GM18502 (cell line): ENCODE results near the gene FBN3.
"Not testable (repeated sequence)": the region's sequence is repeated elsewhere in the genome, so short reads cannot be mapped to it uniquely, and the experiment has no call there.

ENCODE experiments used
- ATAC-seq: cut with Tn5 transposase; IDR thresholded peaks from one replicate; pipeline ENCODE4 v1.9.1; 2021; ENCODE audit warnings: mild to moderate bottlenecking; ENCODE audit not compliant: unreplicated experiment, poor library complexity

FBN3 gene

DNA sequence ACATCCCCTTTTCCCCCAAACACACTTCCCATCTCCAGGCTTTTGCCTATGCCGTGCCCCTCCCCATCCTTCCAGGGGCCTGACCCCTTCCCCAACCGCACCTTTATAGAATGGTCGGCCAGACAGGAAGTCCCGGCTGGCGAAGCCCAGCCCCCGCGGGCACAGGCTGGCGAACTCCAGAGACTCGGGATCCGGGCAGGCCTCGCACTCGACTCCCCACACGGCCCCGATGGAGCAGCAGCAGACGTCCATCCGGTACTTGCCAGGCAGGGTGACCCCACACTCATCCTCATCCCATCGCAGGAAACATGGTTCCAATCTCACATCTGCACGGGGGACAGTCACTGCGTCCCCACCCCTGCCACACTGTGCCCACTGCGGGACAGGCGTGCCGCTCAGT, 25.7 kb downstream of the FBN3 start:
- ATAC-seq = no peak

DNA sequence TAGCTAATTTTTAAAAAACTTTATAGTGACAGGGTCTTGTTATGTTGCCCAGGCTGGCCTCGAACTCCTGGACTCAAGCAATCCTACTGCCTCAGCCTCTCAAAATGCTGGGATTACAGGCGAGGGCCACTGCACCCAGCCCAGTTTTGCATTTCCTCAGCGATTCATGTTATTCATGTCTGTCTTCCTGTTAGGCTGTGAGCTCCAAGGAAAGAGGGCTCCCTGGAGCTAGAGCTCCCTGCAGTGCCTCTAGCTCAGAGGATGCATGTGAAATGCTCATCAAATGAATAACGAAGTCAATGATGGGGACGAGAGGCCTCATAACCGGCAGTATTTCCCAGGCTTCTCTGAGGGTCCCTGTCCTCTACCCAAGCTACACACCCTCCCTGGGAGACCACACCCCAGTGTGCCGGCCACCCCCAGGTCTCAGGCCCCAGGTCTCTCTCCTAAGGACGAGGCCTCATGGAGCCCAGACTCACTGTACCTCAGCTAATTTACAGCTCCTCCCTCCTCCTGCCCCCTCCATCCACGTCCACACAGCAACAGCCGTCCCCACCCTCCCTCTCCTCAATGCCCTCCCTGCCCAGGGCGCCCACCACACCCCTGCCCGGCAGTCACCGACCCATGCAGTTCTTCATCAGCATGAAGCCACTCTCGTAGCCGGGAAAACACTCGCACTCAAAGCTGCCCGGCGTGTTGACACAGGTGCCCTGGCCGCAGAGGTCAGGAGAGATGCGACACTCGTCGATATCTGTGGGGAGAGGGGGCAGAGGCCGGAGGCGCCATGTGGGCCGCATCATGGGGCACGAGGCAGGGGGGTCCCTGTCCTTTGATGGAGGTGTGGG, 28.5 kb downstream of the FBN3 start:
- no peak for ATAC-seq

DNA sequence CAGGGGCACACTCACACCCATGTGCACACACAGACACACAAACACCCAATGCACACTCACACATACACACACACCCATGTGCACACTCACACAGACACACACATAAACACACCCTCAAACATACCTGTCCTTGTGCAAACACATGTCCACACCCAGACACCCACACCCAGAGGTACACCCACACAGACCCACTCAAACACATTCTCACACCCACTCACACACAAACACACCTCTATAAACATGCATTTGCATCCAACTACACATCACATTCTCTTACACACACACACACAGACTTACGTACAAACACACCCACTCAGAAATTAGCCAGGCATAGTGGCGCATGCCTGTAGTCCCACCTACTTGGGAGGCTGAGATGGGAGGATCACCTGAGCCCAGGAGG, 31.4 kb downstream of the FBN3 start:
- ATAC-seq = no peak

DNA sequence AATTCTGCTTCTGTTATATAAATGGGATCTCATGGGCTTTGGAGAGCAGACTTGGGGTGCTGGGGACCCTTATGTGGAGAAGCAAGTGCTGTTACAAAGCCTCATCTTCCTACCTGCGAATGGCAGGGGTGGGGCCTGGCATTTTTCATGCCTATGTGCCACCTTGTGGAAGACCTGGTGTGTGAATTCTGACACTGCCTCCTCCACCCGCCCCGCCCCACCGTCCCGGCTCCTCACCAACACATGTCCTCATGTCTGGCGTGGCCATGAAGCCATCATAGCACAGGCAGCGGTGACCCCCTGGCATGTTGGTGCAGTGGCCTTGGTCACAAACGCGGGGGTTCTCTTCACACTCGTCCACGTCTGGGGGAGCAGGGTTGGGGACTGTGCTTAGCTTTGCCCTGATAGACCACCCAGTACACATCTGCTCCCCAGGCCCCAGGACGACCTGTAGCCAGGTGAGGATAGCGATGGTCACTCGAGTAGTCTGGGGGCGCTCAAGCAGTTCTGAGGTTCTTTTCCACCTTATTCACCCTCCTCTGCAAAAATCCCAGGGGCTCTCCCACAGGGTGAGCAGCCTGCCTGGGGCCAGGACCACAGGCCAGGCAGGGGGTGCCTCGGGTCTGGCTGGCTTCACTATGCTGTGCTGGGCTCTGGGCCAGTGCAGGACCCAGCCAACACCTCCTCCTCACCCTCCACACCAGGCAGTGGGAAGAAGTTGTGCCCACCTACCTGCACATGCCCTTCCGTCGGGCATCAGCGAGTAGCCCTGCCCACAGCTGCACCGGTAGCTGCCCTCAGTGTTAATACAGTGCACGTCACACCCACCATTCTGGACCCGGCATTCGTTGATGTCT, 32.7 kb downstream of the FBN3 start:
- no peak for ATAC-seq

DNA sequence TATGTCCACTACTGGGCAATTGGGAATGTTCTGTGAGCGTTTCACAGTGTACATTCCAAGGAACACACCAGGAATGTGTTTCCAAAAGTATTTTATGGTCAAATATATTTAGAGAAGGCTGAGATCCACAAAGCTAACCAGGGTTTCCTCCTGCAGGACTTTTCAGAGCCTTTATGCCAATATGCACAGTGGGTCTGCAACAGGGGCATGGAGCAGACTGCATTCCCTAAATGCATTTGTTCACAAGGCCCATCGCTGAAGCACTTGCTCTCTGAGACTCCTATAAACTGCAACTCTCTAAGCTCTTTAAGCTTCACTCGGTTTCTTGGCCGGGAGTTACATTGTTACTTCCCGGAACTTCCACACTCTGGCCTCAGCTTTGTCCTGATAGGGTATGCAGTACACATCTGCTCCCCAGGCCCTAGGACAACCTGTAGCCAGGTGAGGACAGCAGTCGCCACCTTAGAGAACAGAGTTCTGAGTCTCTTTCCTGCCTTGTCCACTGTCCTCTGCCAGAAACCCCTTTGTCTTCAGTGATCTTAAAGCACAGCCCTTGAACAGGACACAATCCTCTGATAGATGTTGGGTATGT, 33.5 kb downstream of the FBN3 start:
- no peak for ATAC-seq

DNA sequence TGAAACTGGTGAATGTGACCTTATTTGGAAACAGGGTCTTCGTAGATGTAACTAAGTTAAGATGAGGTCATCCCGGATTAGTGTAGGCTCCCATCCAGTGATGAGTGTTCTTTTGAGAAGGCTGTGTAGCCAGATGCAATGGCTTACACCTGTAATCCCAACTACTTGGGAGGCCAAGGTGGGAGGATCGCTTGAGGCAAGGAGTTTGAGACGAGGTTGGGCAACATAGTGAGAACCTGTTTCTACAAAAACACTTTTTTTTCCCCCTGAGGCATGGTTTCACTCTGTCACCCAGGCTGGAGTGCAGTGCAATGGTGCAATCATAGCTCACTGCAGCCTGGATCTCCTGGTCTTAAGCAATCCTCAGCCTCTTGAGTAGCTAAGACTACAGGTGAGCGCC, 36.4 kb downstream of the FBN3 start:
- ATAC-seq = no peak

DNA sequence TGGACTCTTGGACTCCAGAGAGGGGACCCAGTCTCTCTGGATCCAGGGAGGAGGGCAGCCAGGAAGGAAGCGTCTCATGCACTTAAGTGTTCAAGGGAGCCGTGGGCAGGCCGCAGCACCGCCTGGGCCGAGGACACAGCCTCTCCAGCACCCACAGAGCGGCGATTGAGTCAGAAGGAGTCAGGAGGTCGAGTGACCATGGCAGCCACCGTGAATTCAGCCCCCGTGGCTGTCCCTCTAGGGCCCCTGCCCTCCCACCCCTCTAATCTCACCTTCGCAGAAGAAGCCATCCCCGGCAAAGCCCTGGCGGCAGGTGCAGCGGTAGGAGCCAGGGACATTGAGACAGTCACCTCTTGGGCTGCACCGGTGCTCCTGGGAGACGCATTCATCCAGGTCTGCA, 38.0 kb downstream of the FBN3 start:
- ATAC-seq = no peak

DNA sequence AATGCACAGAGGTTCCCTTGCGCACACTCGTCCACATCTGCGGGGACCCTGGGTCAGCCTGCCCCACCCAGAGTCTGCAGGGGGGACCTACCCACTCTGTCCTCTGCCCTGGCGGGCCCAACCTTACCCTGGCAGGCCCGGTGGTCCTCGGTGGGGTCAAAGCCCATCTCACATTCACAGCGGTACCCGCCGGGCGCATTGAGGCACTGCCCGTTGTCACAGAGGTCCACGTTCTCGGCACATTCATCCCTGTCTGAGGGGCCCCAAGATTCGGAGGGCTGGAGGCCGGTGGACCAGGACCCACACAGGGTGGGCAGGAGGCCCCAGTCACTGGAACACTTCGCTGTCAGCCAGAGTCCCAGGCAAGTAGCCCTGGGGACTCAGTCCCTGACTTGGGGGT, 38.5 kb downstream of the FBN3 start:
- ATAC-seq = no peak

DNA sequence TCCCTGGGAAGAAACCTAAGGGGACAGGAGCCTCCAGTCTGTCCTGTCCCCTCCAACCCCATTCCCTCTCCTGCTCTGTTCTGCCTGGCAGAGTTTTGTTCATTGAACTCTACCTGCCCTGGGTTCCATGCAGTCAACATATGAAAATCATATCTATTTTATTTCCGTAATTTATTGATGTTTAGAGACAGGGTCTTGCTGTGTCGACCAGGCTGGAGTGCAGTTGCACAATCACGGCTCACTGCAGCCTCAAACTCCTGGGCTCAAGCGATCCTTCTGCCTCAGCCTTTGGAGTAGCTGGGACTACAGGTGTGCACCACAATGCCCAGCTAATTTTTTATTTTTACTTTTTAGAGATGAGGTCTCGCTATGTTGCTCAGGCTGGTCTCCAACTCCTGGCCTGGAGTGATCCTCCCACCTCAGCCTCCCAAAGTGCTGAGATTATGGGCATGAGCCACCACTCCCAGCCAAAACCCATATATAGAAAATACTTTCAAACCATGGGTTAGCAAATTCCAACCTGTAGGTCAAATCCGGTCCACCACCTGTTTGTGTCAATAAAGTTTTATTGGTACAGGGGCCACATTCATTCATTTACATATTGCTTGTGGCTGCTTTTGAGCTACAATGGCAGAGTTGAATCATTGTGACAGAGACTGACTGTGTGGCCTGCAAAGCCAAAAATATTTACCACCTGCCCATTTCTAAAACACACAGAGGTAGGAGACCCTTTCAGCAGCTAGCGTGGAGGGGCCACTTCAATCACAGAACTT, 39.3 kb downstream of the FBN3 start:
- ATAC-seq = no peak

DNA sequence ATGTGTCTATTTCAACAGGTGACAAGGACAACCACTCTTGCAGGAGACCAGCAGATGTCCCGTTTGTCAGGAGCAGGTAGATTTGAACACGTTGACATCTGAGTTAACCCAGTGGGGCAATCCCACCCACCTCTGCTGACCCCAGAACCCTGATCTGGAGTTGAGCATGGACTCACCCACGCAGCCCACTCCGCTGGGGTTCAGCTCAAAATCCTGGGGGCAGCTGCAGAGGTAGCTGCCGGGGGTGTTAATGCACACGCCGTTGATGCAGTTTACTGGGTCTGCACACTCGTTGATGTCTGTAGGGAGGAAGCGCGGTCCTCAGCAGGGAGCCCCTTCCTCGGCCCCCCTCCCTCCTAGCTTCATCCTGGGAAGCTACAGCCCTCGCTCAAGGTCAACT, 39.9 kb downstream of the FBN3 start:
- no peak for ATAC-seq

DNA sequence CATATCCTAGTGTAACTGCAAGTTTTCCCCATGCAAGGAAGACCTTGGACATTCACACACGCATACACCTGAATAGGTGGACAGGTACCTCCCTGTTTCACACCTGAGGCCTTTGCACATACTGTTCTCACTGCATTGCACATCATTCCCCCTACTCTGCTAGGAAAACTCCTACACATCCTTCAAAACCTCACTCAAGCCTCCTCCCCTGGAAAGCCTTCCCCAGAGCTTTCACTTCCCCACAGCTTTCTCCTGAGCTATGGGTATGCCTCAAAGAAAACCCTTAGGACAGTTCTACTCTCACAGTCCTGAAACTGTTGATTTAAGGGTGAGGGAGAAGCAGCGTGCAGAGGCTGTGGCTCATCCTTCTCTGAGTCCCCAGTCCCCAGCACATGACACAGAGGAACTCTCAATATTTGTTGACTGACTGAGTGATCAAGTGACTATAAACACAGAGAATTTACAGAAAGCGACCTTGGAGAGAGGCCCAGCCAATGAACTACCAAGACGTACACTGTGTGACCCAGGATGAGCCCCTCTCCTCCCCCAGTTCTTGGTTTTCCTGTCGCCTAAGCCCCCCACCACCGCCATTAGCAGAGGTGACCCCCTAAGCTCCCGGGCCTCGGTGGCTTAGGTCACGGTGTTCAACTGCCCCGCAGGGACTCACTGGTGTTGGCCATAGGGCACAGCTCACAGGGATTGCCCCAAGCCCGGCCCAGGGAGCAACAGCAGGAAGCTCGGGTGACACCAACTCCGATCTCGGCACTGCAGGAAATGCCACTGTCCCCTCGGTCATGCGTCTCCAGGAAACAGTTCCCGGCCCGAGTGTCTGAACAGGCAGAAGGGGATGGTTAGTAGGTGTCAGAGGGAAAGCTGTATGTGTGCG, 40.6 kb downstream of the FBN3 start:
- no peak for ATAC-seq

DNA sequence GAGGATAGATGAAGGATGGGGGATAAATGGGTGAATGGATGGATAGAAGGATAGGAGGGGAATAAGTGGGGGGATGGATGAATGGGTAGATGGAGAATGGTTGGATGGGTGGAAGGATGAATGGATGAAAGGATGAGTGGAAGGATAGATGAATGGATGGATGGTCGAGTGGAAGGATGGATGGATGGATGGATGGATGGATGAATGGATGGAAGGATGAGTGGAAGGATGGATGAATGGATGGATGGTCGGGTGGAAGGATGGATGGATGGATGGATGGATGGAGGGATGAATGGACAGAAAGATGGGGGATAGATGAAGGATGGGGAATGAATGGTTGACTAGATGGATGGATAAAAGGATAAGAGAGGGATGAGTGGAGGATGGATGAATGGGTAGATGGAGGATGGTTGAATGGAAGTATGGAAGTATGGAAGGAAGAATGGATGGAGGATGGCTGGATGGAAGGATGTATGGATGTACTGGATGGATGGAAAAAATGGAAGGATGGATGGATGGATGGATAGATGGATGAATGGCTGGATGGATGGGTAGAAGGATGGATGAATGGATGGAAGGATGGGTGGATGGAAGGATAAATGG, 42.0 kb downstream of the FBN3 start:
- no peak for ATAC-seq

DNA sequence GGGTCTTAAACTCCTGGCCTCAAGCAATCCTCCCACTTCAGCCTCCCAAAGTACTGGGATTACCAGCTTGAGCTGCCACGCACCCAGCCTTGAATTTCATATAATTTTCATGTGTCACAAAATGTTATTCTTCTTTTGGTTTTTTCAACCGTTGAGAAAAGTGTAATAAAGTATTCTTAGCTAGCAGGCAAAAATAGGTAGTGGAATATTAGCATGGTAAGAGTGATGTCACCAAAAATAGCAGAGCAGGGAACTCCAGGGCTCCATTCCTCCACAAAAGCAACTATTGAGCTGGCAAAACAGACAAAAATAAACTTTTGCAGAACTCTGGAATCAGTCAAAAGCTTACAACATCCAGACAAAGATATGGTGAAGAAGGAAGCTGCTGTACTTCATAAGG, 43.9 kb downstream of the FBN3 start:
- ATAC-seq = no peak

DNA sequence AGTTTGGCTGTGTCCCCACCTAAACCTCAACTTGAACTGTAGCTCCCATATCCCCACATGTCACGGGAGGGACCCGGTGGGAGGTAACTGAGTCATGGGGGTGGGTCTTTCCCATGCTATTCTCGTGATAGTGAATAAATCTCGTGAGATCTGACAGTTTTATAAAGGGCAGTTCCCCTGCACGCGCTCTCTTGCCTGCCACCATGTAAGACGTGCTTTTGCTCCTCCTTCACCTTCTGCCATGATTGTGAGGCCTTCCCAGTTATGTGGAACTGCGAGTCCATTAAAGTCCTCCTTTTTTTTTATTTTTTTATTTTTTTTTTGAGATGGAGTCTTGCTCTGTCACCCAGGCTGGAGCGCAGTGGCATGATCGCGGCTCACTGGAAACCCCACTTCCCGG, 47.5 kb downstream of the FBN3 start:
- not testable (repeated sequence) for ATAC-seq

DNA sequence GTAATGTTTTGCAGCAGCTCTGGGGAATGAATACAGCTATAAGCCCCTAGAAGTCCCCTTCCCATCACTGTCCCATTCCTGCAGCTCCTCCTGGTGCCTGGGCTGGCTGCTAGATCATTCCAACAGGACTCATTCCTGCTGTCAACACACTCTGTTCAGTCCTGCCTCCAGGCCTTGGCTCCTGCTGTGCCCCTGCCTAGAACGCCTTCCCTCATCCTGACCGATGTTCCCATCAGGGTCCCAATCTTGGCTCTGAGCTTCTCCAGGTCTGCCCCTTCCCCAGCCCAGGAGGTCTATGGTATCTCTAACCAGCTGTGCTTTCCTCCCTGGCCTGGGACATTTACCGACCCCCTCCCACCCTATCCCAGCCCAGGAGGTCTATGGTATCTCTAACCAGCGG, 48.1 kb downstream of the FBN3 start:
- no peak for ATAC-seq

DNA sequence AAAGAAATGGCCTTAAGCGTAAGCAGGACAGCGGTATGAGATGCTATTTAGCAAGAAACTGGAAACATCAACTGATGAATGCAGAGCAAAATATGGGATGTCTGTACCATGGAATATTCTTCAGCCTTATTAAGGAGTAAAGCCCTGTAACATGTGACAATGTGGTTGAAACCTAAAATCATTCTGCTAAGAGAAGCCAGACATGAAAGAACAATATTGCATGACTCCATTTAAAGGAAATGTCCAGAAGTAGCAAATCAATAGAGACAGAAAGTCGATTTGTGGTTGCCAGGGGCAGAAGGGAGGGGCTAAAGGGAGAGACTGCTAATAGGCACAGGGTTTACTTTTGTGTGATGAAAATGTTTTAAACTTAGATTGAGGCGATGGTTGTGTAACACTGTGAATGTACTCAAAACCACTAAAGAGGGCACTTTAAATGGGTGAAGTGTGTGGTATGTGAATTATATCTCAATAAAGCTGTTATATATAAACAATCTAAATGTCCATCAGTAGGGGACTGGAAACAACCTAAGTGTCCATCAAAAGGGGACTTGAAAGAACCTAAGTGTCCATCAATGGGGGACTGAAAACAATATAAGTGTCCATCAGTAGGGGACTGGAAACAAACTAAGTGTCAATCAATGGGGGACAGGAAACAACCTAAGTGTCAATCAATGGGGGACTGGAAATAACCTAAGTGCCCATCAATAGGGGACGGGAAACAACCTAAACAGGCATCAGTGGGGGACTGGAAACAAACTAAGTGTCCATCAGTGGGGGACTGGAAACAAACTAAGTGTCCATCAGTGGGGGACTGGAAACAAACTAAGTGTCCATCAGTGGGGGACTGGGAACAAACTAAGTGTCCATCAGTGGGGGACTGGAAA, 51.5 kb downstream of the FBN3 start:
- ATAC-seq = no peak

DNA sequence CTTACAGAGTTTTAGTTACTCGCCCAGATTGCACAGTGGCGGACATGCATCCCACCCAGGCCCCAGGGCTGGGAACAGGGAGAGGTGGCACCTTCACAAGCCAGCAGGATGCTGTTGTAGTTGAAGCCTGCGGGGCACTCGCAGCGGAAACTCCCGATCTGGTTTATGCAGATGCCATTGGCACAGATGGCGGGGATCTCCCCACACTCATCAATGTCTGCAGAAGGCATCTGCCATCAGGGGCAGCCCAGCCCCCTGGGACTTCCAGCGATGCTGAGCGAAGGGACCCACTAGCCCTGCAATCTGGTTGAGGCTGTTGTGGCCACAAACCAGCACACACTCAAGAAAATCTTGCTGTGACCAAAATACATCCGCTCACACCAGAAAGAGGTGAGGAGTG, 52.2 kb downstream of the FBN3 start:
- no peak for ATAC-seq

DNA sequence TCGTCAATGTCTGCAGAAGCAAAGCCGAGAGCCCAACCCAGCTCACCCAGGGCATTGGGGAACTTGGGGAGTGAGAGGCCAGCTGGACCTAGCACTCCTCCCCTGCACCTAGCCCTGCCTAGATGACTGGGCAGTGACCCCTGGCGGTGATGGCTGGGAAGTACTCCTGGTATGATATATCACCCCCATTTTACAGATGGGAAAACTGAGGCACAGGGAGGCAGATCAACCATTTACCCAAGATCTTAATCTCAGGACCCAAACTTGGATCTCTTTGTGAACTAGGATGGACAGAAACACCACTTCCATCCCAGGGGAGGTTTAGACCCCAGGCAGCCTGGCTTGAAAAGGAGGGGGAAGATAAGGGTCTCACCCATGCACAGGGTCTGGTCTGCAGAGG, 53.3 kb downstream of the FBN3 start:
- ATAC-seq = no peak
